Left ventricle myocardium inferior (tissue), 1 donor: ENCODE data around the gene TTC16. TPM values are rescaled to one million over a fixed set of nuclear protein-coding genes. Genes with fewer than 3 reads are reported as not detected.

Experiments
- DNase-seq: peaks from one replicate; pipeline ENCODE4 v3.0.0-alpha.2; 2020
- H3K27ac ChIP-seq: fragments of 200-600 bp; replicated peaks from 2 replicates; pipeline ENCODE4 v1.8.0; 2021
- H3K27me3 ChIP-seq: fragments of 200-600 bp; 2 replicates; pipeline ENCODE4 v1.8.0; 2021; ENCODE audit warnings: low read depth
- H3K36me3 ChIP-seq: fragments of 200-600 bp; 2 replicates; pipeline ENCODE4 v1.8.0; 2021
- H3K4me1 ChIP-seq: fragments of 200-600 bp; 2 replicates; pipeline ENCODE4 v1.8.0; 2021
- H3K4me3 ChIP-seq: fragments of 200-600 bp; 2 replicates; pipeline ENCODE4 v1.8.0; 2021; ENCODE audit warnings: mild to moderate bottlenecking, moderate library complexity
- H3K9me3 ChIP-seq: fragments of 200-600 bp; replicated peaks from 2 replicates; pipeline ENCODE4 v1.8.0; 2021
- intact Hi-C: fragments of 100-400 bp; cut with micrococcal nuclease; formaldehyde crosslinking; loops from one replicate; pipeline ENCODE4 v1.11.0; 2022
- total RNA-seq: library from RNA; stranded (reverse); fragmentation: NEBNext Ultra II Directional; extraction: Animal tissue kit (Norgen Biotek cat#: 25700); gene quantifications from one replicate; pipeline ENCODE4 v1.2.1, GENCODE V29; 2021
- TF ChIP-seq, protein P1 (sequence below): fragments of 200-600 bp; IDR thresholded peaks from 2 replicates; pipeline ENCODE4 v1.8.0; 2021; ENCODE audit warnings: antibody characterized with exemption, mild to moderate bottlenecking, borderline replicate concordance
- donor health status: DM: no; HTN: yes; CAD: no; lungs with severe emphysema.

Gene TTC16
- total RNA-seq, 1 donor from 2014 or later, result 0.25 TPM

DNA sequence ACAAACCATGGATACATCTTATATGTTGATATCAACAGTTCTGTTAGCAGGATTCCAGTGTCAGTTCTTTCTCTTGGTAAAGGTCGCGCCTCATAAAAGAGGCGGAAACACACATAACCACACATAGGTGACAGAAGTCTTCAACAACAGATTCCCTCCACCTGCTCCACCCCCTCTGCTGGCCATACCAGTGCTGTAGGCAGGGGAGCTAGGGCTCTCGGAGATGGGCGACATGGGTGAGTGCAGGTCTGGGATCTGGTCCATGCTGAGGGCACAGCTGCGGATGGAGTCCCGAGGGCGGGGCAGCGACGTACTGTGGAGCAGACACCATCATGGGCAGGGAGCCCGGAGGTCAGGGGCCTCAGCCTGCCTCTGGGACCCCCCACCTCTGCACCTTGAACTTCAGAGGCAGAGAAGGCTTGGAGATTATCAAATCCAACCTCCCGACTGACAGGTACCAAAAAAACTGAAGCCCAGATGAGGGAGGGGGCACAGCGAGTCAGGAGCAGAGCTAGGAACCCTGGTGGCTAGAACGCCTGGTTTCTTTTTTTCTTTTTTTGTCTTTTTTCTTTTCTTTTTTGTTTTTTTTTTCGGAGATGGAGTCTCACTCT, 31.2 kb downstream of the TTC16 start:
- no peak overlapping the region for H3K27ac ChIP-seq
- DNase-seq, result no peak
- H3K27me3 ChIP-seq, result no peaks in the 10 kb centered on the region
- no peaks in the 10 kb centered on the region for H3K9me3 ChIP-seq
- intact Hi-C loops, result no loop called here
- H3K36me3 ChIP-seq, result peaks cover 87% of the 10 kb centered on the region
- no peak overlapping the region for H3K4me3 ChIP-seq
- H3K4me1 ChIP-seq, result peaks cover 32% of the 10 kb centered on the region
- TF ChIP-seq, protein P1, sequence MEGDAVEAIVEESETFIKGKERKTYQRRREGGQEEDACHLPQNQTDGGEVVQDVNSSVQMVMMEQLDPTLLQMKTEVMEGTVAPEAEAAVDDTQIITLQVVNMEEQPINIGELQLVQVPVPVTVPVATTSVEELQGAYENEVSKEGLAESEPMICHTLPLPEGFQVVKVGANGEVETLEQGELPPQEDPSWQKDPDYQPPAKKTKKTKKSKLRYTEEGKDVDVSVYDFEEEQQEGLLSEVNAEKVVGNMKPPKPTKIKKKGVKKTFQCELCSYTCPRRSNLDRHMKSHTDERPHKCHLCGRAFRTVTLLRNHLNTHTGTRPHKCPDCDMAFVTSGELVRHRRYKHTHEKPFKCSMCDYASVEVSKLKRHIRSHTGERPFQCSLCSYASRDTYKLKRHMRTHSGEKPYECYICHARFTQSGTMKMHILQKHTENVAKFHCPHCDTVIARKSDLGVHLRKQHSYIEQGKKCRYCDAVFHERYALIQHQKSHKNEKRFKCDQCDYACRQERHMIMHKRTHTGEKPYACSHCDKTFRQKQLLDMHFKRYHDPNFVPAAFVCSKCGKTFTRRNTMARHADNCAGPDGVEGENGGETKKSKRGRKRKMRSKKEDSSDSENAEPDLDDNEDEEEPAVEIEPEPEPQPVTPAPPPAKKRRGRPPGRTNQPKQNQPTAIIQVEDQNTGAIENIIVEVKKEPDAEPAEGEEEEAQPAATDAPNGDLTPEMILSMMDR, result no peak

DNA sequence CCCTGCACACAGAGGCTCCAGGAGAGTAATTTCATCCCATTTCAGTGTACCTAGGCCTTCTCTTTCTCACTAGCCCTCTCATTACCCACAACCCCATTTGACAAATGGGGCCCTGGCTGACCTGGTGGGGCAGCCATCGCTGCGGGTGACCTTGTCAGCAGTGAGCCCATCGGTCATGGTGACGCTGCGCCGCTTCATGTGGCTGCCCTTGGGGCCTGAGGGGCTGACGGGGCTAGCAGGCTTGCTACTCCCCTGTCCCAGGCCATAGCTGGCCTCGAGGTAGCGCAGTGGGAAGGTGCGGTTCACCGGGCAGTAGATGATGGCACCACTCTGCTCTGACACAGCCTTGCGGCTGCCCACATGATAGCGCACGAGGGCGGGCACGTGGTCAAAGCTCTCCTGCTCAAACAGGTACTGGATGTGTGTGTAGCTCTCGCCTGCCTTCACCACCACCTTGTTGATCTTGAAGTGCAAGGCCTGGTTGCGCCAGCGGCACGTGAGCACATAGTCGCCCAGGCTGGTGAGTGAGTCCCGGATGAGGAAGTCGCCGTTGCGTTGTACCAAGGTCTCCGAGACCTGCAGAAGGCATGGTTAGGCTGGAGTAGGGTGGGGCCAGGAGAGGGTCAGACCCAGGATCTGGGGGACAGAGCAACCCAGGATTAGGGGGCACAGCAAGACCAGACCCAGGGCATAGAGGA, 33.4 kb downstream of the TTC16 start:
- peaks cover 67% of the 10 kb centered on the region for H3K36me3 ChIP-seq
- no peak overlapping the region for H3K4me3 ChIP-seq
- H3K27ac ChIP-seq, result no peak overlapping the region
- DNase-seq, result no peak
- TF ChIP-seq, protein P1, result no peak
- H3K4me1 ChIP-seq, result peaks cover 40% of the 10 kb centered on the region
- H3K9me3 ChIP-seq, result no peaks in the 10 kb centered on the region
- intact Hi-C loops, result no loop called here
- peaks cover 15% of the 10 kb centered on the region for H3K27me3 ChIP-seq

DNA sequence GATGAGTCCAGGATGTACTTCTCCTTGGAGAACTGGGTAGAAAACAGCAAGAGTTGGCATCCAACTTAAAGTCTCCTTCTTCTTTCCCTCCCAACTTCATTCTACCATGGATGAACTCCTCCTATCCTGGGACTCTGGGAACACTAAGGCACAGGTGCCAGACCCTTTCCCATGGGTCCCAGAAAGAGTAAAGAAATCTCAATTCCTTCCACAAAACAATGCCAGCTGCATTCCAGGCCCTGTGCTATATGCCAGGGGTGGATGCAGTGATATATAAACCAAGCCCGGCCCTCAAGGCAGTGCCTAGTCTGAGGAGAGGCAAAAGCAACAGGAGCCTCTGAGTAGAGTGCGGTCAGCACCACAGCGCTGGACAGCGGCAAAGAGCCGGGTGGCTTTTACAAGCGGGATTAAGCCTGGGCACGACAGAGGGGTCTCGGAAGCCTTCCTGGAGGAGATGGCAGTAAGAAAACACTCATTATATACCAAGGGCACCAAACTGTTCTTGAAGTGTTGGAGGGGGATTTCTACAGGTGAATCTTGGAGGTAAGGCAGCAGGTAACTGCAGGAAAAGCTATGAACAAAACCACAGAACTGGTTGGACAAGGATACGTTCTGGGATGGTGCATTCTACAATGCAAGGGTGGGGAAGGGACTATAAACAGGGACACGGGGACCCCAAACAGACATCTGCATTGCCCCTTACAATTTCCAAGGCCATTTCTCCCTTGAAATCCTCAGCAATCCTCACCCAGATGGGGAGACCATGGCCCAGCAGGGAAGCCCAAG, 35.6 kb downstream of the TTC16 start:
- TF ChIP-seq, protein P1, result no peak
- Histone ChIP-seq H3K9me3 (no peaks in the 10 kb centered on the region), H3K4me1 (peaks cover 62% of the 10 kb centered on the region), H3K27ac (peak overlapping the region; percentile 93), H3K36me3 (peaks cover 47% of the 10 kb centered on the region), H3K4me3 (no peak overlapping the region), H3K27me3 (peaks cover 37% of the 10 kb centered on the region)
- intact Hi-C loops, result no loop called here
- no peak for DNase-seq

DNA sequence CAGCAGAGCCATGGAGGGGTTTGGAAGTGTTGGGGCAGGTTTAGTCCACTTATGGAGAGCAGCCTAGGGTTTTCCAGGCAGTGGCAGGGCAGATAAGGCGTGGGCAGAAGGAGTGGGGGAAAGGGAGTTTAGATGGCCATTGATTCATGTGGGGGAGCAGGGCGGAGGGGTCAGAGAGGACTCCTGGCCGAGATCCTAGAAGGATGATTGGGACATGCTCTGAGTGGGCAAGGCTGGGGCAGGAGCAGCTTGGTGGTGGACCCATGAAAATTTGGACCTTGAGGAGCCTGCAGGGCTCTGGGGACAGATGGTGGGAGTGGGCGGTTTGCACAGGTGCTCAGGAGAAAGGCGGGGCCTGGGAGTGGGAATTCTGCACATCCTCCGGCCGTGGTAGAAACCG, 37.3 kb downstream of the TTC16 start:
- H3K27me3 ChIP-seq, result peaks cover 54% of the 10 kb centered on the region

DNA sequence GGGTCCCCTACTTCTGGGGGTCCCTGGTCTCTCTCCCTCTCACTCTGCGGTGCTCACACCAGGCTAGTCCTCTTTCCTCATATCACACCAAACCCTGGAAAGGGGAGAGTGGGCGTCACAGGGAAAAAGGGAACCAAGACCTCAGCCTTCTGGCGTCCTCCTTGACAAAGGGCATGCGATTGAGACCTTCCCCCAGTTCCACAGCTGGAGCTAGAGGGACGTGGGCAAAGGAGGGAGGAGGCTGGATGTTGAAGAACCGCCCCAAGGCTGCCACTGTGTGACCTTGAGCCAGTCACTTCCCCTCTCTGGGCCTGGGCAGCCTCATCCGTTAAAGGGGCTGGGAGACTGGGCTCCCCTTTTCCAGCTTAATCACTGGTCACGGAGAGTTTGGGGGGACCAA, 37.7 kb downstream of the TTC16 start:
- H3K9me3 ChIP-seq, result no peaks in the 10 kb centered on the region
- H3K36me3 ChIP-seq, result peaks cover 26% of the 10 kb centered on the region
- peaks cover 74% of the 10 kb centered on the region for H3K4me1 ChIP-seq
- H3K27me3 ChIP-seq, result peaks cover 58% of the 10 kb centered on the region
- peak overlapping the region; percentile 59 for H3K4me3 ChIP-seq
- TF ChIP-seq, protein P1, result no peak
- intact Hi-C loops, result no loop called here
- H3K27ac ChIP-seq, result peak overlapping the region; percentile 93
- DNase-seq, result no peak

More for the DNA sequence above, 37.3 kb downstream of the TTC16 start:
- TF ChIP-seq, protein P1, result no peak
- intact Hi-C loops, result no loop called here
- Histone ChIP-seq H3K4me1 (peaks cover 73% of the 10 kb centered on the region), H3K4me3 (peak overlapping the region; percentile 59), H3K9me3 (no peaks in the 10 kb centered on the region), H3K27ac (peak overlapping the region; percentile 93), H3K36me3 (peaks cover 31% of the 10 kb centered on the region)
- DNase-seq, result no peak
